Subcutaneous adipose tissue (tissue), 4 donors: ENCODE results near the gene IQCF2. TPM values are rescaled to one million over a fixed set of nuclear protein-coding genes. Genes with fewer than 3 reads are reported as not detected.

ENCODE experiments used
- total RNA-seq, 4 donors: library from RNA; depleted of rRNA; stranded (reverse); fragments of >200 nt; gene quantifications; one replicate each; pipeline ENCODE4 v1.1.0, GENCODE V29; 2016
- TF ChIP-seq, protein P1 (sequence below): fragments of 450-650 bp; IDR thresholded peaks from one replicate; pipeline ENCODE4 v1.5.1; 2016; ENCODE audit warnings: low read depth, mild to moderate bottlenecking, control low read depth, antibody characterized with exemption, moderate library complexity

IQCF2 gene
- total RNA-seq = not detected

GRCh38 chr3:51860703-51861665 is at the start of gene IQCF2:
Gene IQCF2, plus strand, starts transcription at chr3:51861615. Its CDS starts 52 bp downstream, at chr3:51861667.
- TF ChIP-seq, protein P1, sequence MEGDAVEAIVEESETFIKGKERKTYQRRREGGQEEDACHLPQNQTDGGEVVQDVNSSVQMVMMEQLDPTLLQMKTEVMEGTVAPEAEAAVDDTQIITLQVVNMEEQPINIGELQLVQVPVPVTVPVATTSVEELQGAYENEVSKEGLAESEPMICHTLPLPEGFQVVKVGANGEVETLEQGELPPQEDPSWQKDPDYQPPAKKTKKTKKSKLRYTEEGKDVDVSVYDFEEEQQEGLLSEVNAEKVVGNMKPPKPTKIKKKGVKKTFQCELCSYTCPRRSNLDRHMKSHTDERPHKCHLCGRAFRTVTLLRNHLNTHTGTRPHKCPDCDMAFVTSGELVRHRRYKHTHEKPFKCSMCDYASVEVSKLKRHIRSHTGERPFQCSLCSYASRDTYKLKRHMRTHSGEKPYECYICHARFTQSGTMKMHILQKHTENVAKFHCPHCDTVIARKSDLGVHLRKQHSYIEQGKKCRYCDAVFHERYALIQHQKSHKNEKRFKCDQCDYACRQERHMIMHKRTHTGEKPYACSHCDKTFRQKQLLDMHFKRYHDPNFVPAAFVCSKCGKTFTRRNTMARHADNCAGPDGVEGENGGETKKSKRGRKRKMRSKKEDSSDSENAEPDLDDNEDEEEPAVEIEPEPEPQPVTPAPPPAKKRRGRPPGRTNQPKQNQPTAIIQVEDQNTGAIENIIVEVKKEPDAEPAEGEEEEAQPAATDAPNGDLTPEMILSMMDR = no peak

DNA sequence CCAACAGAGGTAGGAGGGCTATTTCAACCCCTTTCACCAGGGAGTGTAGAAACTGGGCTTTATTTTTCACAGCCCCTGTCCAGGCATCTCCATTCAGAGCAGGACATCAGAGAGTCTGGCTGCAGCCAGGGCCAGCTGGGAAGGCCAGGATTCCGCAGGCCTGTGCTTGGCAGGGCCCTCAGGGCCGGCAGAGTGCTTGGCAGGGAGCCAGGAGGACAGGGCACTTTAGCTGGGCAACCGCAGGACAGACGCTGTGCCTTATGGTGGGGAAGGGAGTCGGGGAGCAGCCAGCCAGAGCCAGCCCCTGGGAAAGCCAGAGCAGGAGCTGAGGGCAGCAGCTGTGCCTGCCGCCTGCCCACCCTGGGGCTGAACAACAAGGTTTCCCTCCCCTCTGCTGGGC is 47.9 kb upstream of the IQCF2 start:
- TF ChIP-seq, protein P1 = no peak

GRCh38 chr3:51814034-51814433 is 47.4 kb upstream of the IQCF2 start:
- TF ChIP-seq, protein P1 = no peak

- TF ChIP-seq, protein P1 = no peak
These were observed 45.8 kb upstream of the IQCF2 start for GRCh38 chr3:51815614-51816013.

DNA sequence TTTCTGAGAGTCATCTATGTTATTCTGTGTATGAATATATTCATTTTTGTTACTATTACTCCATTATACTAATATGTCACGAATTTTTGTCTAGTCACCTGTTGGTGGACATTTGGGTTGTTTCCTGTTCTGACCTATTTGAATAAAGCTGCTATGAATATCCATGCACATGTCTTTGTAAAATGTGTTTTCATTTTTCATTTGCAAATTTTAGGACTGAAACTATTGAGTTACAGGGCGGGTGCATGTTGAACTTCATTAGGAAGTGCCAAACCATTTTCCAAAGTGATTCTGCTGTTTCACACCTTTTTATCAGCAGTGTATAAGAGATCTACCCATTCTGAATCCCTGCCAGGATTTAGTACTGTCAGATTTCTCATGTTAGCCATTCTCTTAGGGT is 44.7 kb upstream of the IQCF2 start:
- TF ChIP-seq, protein P1 = no peak

DNA sequence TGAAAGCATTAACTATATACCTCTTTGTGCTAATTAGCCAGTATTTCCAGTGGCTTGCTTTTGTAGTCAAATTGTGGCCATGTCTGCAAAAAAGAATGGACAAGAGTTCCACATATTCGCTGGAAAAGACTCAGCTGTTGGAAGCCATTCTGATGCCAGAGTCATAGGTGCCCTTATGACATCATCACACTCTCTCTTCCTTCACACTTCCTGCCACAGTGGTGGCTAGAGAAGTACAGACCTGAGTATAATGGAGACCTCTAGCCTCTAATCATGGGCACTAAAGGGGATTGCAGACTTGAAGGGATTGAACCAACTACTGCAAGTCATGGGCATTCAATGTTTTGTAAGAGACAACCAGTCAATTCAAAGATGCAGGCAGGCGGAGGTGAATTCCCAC is 44.0 kb upstream of the IQCF2 start:
- TF ChIP-seq, protein P1 = no peak

- TF ChIP-seq, protein P1 = no peak
These were observed 42.3 kb upstream of the IQCF2 start for GRCh38 chr3:51819151-51819550.
